Hippocampal formation (tissue), 2 donors: Measurements from ENCODE around the gene SARNP.
A peak's percentile ranks its signal among the peaks of the same experiment; 100 is the strongest.

Experiments
- DNase-seq, 2 donors: peaks; one replicate each; lab custom pipeline; 2025; lab: John Stamatoyannopoulos, UW

Gene SARNP

DNA sequence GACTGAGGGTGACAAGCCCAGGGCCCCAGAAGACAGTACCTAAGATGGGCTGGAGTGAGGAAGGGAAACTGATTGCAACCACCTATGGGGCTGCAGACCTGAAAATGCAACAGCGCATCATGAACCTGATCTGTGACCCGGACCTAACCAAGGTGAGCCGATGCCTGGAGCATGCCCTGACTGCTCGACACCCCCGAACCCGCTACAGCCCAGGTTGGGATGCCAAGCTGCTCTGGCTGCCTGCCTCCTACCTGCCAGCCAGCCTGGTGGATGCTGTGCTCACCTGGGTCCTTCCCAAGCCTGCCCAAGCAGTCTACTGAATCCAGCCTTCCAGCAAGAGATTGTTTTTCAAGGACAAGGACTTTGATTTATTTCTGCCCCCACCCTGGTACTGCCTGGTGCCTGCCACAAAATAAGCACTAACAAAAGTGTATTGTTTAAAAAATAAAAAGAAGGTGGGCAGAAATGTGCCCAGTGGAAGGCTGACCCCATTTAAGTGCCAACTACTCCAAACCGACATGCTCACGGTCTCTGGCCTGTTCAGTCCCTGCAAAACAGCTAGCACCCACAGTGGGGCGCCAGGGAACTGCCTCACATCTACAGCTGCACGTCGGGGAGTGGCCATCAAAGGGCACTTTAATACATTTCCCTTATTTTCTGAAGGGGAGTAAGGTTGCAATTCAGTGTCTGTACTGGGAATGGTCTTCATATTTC, 93.1 kb downstream of the SARNP start:
- peak in 1 of 2 donors; percentile 35 for DNase-seq

DNA sequence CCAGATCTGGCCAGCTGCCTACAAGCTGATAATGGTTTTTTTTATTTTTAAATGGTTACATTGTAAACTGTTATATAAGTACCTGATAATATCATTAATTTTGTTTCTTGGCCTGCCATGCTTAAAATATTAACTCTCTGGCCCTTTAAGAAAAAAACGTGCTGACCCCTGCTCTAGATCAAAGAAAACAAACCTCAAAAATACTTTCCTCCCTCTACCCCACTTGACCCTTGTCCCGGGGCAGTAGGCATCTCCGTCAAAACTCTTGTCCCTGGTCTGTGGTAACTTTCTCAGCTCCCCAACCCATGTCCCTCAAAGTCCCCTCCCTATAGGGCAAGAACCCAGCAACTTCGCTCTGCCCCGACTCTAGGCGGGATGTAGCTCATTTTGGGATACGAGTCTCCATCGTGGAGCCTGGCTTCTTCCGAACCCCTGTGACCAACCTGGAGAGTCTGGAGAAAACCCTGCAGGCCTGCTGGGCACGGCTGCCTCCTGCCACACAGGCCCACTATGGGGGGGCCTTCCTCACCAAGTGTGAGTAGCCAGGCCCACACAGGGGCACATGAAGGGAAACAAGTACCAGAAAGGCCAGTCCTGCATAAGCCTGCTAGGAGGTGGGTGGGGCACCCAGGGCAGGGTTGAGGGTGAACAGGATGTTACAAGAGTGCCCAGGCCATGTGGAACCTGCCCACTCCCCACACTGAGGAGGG, 93.9 kb downstream of the SARNP start:
- DNase-seq = no peak

DNA sequence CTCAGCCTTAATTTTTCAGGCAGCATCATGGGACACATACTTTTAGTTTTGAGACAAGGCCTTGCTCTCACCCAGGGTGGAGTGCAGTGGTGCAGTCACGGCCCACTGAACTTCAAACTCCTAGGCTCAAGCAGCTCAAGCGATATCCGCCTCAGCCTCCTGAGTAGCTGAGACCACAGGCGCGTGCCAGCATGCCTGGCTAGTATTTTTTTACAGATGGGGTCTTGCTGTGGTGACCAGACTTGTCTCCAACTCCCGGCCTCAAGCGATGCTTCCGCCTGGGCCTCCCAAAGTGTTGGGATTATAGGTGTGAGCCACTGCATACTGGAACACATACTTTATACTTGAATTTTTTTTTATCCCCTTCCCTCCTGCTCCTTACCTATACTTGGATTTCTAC, 94.6 kb downstream of the SARNP start:
- DNase-seq = no peak

DNA sequence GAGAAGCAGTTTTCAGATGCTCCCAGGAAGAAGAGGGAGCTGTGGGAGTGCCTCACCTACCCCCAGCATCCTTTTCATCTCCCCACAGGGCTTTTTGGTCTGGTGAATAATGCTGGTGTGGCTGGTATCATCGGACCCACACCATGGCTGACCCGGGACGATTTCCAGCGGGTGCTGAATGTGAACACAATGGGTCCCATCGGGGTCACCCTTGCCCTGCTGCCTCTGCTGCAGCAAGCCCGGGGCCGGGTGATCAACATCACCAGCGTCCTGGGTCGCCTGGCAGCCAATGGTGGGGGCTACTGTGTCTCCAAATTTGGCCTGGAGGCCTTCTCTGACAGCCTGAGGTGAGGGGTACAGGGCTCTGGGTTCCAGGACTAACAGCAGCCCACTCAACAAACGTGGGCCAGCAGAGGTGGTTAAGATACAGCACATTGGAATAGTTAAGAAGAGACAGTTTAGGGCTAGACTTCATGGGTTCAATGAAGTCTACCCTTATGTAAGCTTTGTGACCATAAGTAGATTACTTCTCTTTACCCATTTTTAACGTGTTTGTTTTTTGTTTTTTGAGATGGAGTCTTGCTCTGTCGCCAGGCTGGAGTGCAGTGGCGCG, 95.8 kb downstream of the SARNP start:
- no peak for DNase-seq

DNA sequence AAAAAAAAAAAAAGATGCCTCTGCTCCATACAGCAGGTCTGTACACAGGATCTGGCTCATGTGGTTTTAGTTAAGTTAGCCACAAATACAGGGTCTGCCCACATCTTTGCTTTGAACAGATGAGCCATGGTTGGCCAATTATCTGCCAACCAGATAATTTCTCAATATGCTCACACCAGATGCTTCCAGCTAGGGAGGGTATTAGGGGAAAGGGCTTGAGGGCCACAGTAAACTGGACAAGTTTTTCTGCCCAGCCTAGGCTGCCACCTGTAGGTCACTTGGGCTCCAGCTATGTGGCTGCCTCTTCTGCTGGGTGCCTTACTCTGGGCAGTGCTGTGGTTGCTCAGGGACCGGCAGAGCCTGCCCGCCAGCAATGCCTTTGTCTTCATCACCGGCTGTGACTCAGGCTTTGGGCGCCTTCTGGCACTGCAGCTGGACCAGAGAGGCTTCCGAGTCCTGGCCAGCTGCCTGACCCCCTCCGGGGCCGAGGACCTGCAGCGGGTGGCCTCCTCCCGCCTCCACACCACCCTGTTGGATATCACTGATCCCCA, 96.6 kb downstream of the SARNP start:
- peak; percentile 46 to 53 for DNase-seq

DNA sequence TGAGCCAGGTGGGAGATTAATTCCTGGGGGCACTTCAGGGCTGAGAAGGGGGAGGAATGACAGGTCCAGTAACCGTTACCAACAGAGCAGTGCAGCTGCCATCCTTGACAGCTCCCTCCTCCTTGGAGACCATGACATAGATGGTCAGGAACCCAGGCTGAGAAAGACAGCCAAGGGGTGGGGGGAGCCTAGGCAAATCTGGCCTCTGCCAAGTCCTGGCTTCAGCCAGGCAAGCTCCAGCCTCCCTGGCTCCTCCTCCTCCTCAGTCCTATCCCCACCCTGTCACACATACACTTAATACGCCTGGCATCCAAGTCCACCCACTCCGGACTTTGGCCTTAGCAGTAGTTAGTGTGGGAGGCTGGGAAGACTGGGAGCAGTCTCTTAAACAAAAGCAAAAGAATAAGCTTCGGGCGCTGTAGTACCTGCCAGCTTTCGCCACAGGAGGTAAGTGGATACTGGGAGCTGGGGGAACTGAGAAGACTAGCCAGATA, 97.4 kb downstream of the SARNP start, which contains the start of gene RDH5:
Gene RDH5, plus strand, starts transcription at position 323 of the 494 bp plus-strand sequence. CDS start 792 bp downstream, outside the sequence.
- peak in 1 of 2 donors; percentile 42 for DNase-seq

DNA sequence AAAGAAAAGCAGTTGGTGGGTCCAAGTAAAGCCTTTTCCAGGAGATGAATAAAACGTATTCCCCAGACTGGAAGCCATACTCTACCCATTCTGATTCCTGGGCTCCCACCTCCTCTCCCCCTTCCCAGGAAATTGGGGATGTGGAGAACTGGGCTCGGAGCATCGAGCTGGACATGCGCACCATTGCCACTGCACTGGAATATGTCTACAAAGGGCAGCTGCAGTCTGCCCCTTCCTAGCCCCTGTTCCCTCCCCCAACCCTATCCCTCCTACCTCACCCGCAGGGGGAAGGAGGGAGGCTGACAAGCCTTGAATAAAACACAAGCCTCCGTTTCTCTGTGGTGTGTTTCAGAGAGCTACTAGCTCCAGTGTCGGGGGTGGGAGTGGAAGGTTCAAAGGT, 98.2 kb downstream of the SARNP start:
- no peak for DNase-seq

DNA sequence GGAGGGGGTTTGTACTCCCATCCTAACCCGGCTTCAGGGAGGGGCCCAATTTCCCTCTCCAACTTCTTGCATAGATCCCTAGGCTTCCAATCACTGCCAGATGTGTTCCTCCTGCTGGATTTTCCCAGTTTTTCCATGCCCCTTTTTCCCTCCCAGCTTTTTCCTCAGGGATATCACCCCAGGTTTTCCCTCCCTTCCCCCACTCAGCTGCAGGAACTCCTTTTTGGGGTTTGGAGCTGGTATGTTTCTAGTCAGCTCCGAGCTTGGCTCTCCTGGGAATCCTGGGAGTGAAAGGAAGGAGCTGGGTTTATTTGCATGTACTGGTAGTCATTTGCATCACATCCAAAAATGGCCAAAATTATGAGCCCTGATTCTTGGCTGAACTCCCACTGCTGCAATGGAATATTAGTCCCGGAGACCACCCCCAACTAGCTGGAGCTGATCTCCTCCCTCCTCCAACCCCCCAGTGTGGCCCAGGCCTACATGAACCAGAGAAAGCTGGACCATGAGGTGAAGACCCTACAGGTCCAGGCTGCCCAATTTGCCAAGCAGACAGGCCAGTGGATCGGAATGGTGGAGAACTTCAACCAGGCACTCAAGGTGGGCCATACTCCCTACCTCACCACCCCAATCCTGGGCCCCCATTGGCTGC, 98.8 kb downstream of the SARNP start:
- no peak for DNase-seq

DNA sequence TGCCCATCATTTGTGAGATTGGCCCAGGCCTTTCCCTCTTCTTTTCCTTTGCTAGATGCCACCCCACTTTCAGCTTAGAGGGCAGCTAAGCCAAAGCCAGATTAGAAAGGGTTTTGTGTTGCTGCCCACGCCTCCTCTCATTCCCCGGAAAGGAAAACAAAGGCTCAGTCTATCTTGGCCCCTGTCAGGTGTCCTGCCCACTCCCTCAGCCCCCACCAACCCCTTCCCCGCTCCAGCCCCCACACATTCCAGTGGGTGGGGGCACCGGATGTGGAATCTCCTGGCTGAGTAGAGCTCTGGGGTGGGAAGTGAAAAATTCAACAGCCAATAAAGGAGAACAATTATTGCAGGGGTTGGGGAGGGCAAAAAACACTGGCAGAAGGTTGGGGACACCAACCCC, 99.5 kb downstream of the SARNP start:
- DNase-seq = no peak

DNA sequence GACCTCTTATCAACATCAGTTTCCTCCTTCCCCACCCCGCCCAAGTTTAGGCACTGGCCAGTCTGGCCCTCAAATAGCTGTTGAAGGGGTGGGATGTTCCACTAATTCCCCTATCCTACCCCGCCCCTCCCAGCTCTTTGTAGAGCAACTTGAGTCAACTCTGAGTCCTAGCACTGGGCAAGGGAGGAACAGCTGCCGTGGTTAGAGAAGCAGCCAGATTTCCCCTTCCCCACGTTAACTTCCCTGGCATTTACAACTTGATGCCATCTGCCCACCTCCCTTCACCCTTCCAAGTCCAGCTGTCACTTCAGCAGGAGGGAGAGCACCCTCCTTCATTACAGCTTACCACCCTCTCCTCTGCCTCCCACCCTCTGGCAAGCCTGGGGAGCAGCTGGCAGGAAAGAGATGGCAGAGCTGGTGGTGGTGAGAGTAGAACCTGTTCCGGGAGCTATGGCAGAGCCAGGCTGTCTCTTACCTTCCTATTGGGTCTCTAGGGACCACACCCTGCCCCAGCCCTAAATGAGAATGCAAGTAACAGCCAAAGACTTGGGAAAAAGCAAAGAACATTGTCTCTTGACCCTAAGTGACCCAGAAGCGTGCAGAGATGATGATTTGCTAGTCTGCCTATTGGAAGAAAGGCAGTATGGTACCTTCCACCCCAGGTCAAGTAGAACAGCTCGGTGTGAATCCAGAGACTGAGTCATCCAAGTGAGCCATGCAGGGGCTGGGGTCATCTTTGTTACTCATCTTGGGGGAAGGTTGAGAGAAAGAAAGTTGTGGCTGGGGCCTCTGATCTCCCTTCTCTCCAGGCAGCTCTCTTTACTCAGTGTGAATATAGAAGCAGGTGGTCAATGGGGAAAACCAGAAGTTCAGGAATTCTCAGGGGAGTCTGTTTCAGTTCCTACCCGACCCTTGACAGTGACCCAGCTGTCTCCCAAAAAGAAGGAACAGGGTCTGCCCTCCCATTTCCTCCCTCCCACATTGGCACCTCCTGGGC, 100.2 kb downstream of the SARNP start:
- DNase-seq = no peak

DNA sequence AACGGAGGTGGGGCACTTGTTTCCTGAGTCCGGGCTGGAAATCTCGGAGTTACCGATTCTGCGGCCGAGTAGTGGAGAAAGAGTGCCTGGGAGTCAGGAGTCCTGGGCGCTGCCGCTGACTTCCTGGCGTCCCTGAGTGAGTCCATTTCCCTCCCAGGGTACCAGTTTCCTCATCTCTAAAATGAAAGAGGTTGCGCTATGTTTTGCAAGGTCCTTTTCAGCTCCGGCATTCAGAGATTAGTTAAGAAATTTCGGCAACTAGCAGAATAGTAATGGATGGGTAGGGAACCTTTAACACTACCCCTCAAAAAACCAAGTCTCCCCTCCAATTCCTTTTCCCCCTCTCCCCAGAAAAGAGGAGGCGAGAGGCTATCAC, 101.0 kb downstream of the SARNP start:
- DNase-seq = no peak

DNA sequence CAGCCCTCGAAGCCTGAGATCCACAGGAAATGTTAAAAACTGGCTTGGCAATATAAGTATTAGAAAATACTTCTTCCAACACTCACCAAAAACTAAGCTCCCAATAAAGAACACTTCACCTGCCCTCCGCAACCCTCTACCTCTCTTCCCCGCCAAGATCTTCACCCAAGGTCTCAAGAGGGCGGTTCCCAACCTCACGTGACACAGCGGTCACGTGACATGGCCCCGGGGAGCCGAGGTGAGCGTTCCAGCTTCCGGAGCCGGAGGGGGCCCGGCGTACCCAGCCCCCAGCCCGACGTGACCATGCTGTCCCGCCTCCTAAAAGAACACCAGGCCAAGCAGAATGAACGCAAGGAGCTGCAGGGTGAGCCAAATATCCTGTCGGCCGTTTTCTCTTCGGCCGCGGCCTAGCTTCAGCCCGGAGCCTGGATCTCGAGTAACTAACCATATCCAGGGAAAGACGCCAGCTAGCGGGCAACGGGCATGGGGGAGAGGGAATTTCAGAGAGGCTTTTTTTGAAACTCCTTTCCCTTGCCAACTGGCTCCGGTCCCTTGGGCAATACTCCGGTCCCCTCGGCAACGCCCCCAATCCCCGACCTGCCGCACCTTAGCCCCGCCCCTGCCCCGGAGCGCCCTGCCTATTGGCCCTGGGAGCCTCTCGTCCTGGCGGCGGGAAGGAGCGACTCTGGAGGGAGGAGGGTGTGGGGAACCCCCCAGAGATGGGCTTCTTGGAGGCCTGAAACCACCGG, 101.5 kb downstream of the SARNP start, which contains the start of gene BLOC1S1:
Gene BLOC1S1, plus strand, starts transcription at position 214 of the 749 bp plus-strand sequence. Its CDS starts 6 bp downstream, at position 220.
- peak; percentile 70 to 83 for DNase-seq

DNA sequence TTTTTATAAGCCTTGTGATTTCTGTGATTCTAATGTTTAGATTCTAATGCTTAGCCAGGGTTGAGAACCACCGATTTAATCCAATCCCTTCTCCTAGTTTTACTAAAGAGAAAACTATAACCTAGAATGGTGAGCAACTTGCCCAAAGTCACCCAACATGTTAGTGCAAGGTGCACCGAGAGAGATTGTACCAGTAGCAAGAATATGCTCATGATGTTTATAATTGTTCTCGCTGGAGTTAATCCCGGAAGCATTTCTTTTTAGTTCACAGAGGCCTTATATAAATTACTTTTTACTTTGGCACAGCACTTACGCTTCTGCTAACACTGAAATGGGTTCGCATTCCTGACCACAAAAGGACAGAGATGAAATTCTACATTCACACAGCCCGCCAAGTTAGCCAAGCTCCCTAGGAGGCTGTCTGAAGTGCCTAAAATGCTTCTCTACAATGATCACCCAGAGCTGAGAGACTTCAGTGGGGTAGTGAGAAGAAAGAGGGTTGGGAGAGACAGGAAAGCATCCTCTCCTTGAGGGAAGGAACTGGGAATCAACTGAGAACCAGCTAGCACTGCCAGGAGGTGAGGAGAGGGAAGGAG, 102.3 kb downstream of the SARNP start:
- DNase-seq = no peak

DNA sequence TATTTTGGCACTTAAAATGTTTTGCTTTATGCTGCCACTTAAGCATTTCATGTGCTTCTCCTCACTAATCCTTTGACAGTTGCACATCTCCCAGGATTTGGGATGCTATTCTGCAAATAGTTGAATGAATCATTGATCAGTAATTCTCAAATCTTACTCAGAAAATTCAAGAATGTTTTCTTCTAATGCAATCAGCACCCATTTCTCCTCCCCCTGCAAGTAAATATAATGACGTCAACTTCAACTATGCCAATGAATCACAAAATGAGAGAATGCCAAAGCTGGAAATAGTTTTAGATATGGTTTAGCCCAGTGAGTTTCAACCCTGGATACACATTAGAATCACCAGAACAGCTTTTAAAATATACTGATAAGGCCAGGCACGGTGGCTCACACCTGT, 103.8 kb downstream of the SARNP start:
- DNase-seq = no peak

DNA sequence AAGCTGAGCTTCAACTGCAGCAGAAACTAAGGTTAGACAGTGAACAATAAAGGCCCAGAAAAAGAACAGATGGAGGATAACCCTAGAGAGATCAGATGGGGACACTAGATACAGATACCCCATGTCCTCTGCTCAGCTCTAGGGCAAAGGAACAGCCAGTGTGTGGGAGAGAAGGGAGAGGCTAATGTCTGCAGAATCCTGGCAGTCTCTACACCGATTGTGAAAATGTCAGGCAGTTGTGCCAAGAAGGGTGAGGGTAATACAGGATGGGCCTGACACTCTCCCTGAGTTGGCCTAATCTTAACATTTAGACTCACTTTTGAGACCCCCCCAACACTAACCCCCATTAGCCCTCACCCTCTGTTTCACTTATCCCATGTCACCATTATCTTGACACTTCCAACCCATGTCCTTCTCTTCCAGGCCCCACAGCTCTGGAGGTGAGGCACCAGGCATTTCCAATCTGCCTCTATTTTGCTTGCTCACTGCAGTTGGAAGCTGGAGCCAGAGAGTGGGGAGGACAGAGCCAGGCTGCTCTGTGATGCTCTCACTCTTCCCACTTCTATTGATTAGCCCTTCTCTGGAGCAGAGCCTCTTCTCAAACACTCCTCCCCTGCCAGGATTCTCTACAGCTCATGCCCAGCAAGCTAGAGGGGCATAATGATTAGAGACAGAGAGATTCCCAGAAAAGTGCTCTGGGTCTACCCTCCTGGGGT, 104.7 kb downstream of the SARNP start:
- no peak for DNase-seq

DNA sequence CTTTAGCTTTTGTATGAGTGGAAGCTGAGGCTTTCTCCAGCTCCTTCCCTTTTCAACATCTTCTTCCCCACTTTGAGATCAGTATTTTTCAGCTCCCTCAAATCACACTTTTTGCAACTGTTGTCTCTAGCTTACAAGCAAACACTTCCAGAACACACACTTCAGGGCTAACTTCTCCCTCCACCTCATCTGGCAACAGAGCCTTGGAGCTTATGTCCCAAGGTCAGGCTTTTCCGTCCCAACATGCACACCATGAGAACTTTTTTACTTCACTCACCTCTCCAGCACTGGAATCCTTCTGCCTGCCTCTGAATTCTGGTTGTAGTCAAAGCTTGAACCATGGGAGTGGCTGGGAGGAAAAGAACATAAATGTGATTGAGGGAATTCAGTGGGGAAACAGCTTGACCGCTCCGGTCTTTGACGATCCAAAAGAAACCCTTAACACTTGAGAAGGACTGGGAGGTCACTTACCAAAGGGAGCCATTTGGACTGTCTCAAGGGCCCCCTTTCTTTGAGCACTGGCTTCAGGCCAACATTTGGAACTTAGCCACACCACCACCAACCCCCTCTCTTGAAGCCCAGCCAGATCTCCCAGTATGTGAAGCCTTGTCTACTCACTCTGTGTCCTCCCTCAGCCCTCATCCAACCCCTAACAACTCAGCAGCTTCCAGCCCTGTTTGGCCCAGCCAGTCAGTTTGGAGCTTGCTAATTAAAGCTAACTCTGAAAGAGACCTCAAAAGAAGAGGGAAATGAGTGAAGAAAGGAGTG, 105.6 kb downstream of the SARNP start:
- peak in 1 of 2 donors; percentile 24 for DNase-seq

DNA sequence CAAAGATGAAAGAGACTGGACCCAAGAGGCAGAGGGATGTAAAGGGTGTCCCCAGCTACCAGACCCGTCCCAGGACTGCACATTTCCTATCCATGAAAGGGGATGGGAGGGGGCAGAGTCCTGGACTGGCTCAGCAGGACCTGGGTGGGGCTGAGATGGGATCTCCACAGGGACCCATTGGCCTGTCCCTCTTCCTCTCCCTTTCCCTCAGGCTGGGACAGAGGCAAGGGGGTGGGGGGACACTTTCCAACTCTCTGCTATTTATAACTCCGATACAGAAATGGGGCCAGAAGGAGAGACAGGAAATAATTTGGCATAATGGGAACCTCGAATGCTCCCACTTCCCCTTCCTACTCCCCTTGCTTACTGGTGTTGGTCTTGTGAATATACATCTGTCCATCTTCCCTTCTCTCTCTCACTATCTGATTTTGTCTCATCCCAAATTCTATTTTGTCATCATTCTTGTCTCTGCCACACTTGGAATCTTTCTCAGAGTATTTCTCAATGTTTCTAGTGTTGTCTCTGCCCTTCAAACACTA, 108.8 kb downstream of the SARNP start:
- DNase-seq = no peak
